ENCODE data around the gene SESN2. TPM values are rescaled to one million over a fixed set of nuclear protein-coding genes. Genes with fewer than 3 reads are reported as not detected.

The SESN2 gene
- polyA plus RNA-seq, 6 donors from 2014 or later = 1.6 to 4.5 (median 3.2) TPM

Other genes with a start within 250 kb of the SESN2 start
- gene EYA3, start 170.9 kb upstream of the SESN2 start, polyA plus RNA-seq (ENCODE audit: low read depth in 6 of 6) = 10 to 100 TPM in 2 of 6 donors, 1 to 10 TPM in 4; 5.2 to 26.3 (median 7.6) TPM
- gene PTAFR, start 82.8 kb upstream of the SESN2 start, polyA plus RNA-seq (ENCODE audit: low read depth in 6 of 6) = 1 to 10 TPM; 2.2 to 6.9 (median 5.1) TPM
- gene DNAJC8, start 26.5 kb upstream of the SESN2 start, polyA plus RNA-seq (ENCODE audit: low read depth in 6 of 6) = 100 to 1,000 TPM; 145 to 193 (median 151) TPM
- gene ATP5IF1, start 23.4 kb upstream of the SESN2 start, polyA plus RNA-seq (ENCODE audit: low read depth in 6 of 6) = 100 to 1,000 TPM; 369 to 762 (median 520) TPM
- 10 to 100 TPM in 1 of 6 donors, 1 to 10 TPM in 4, not detected in 1; 4.5 to 16.6 (median 6.7) TPM for gene MED18, start 69.5 kb downstream of the SESN2 start, polyA plus RNA-seq (ENCODE audit: low read depth in 6 of 6)
- 10 to 100 TPM in 1 of 6 donors, 1 to 10 TPM in 4, not detected in 1; 6.9 to 23.0 (median 9.5) TPM for gene PHACTR4, start 110.2 kb downstream of the SESN2 start, polyA plus RNA-seq (ENCODE audit: low read depth in 6 of 6)
- 10 to 100 TPM in 3 of 6 donors, 1 to 10 TPM in 3; 3.8 to 12.2 (median 9.5) TPM for gene RCC1, start 246.5 kb downstream of the SESN2 start, polyA plus RNA-seq (ENCODE audit: low read depth in 6 of 6)